ENCODE measurements around the gene PCDHGB6. TPM values are rescaled to one million over a fixed set of nuclear protein-coding genes. Genes with fewer than 3 reads are reported as not detected.

The PCDHGB6 gene
- total and polyA plus RNA-seq, 2 experiments from 2014 or later: 2.8 to 8.1 TPM

- no peak for TF ChIP-seq ZNF462 (CRISPR knock-in tag; IDR thresholded peaks at IDR 0.05)
- no peak for TF ChIP-seq ZNF114 (CRISPR knock-in tag; IDR thresholded peaks at IDR 0.05)
- no peak for TF ChIP-seq NANOG (IDR thresholded peaks at IDR 0.05; ENCODE audit: borderline replicate concordance)
- TF ChIP-seq CREB1 (CRISPR knock-in tag; IDR thresholded peaks at IDR 0.05; ENCODE audit: low read depth): no peak
- TF ChIP-seq ETS1 (IDR thresholded peaks at IDR 0.05): no peak
- TF ChIP-seq ZNF331 (CRISPR knock-in tag; IDR thresholded peaks at IDR 0.05; ENCODE audit: low read depth): no peak
- TF ChIP-seq POLR2AphosphoS5 (IDR thresholded peaks at IDR 0.05; ENCODE audit: low read depth): no peak
- TF ChIP-seq EZH2 (IDR thresholded peaks at IDR 0.05; ENCODE audit: low read depth, unreplicated experiment): no peak
- no peak for TF ChIP-seq STAT1 (IDR thresholded peaks at IDR 0.05; ENCODE audit: unreplicated experiment)
- no peak for TF ChIP-seq JUNB (IDR thresholded peaks at IDR 0.05; ENCODE audit: unreplicated experiment)
These were observed 13.7 kb downstream of the PCDHGB6 start (continued) for GRCh38 chr5:141421489-141421855.

Data from GM23338 (cell line).